Thoracic aorta (tissue), 2 donors: ENCODE data around the gene IL25. TPM values are rescaled to one million over a fixed set of nuclear protein-coding genes. Genes with fewer than 3 reads are reported as not detected.

Experiments
- ATAC-seq: fragments of 150-250 bp; one replicate; pipeline ENCODE4 v1.8.0; 2017; ENCODE audit warnings: low read depth; ENCODE audit not compliant: insufficient number of reproducible peaks, low FRiP score
- DNase-seq: peaks from one replicate; pipeline ENCODE4 v3.0.0-alpha.2; 2020; ENCODE audit warnings: low spot score
- H3K27ac ChIP-seq, 2 donors: fragments of 200-600 bp; sonication (generic); 1 replicate in 1 of 2; 2 replicates in 1 of 2; pipeline ENCODE4 v1.5.1; 2016; ENCODE audit warnings: mild to moderate bottlenecking in 2 of 2, moderate library complexity in 2 of 2
- H3K27me3 ChIP-seq: fragments of 200-600 bp; sonication (generic); replicated peaks from 2 replicates; pipeline ENCODE4 v1.6.0; 2016; ENCODE audit warnings: mild to moderate bottlenecking; ENCODE audit not compliant: insufficient read depth
- H3K36me3 ChIP-seq: fragments of 200-600 bp; sonication (generic); one replicate; pipeline ENCODE4 v1.5.1; 2016
- H3K4me1 ChIP-seq, 2 donors: fragments of 200-600 bp; sonication (generic); 1 replicate in 1 of 2; 2 replicates in 1 of 2; pipeline versions ENCODE4 v1.5.1 to v1.6.0; 2016; ENCODE audit warnings: low read depth in 2 of 2, mild to moderate bottlenecking in 1 of 2; ENCODE audit not compliant: control insufficient read depth in 1 of 2
- H3K4me3 ChIP-seq: fragments of 200-600 bp; sonication (generic); 2 replicates; pipeline ENCODE4 v1.5.1; 2016; ENCODE audit warnings: mild to moderate bottlenecking
- H3K9me3 ChIP-seq: fragments of 200-600 bp; sonication (generic); 2 replicates; pipeline ENCODE4 v1.5.1; 2016
- total RNA-seq, 2 donors: library from RNA; depleted of rRNA; stranded (reverse); fragments of >200 nt; gene quantifications; one replicate each; pipeline versions ENCODE4 v1.1.0 to v1.2.3, GENCODE V29; 2016
- TF ChIP-seq, protein P1 (sequence below): fragments of 200-600 bp; sonication (generic); IDR thresholded peaks from one replicate; pipeline ENCODE4 v1.5.1; 2019; ENCODE audit warnings: antibody characterized with exemption

IL25 gene
- total RNA-seq, 2 donors from 2014 or later, result not detected

- no peak for ATAC-seq
- Histone ChIP-seq H3K36me3 (no peaks in the 10 kb centered on the region), H3K9me3 (no peaks in the 10 kb centered on the region), H3K27ac (no peak overlapping the region), H3K27me3 (no peaks in the 10 kb centered on the region), H3K4me1 (no peaks in the 10 kb centered on the region), H3K4me3 (no peak overlapping the region)
- TF ChIP-seq, protein P1, sequence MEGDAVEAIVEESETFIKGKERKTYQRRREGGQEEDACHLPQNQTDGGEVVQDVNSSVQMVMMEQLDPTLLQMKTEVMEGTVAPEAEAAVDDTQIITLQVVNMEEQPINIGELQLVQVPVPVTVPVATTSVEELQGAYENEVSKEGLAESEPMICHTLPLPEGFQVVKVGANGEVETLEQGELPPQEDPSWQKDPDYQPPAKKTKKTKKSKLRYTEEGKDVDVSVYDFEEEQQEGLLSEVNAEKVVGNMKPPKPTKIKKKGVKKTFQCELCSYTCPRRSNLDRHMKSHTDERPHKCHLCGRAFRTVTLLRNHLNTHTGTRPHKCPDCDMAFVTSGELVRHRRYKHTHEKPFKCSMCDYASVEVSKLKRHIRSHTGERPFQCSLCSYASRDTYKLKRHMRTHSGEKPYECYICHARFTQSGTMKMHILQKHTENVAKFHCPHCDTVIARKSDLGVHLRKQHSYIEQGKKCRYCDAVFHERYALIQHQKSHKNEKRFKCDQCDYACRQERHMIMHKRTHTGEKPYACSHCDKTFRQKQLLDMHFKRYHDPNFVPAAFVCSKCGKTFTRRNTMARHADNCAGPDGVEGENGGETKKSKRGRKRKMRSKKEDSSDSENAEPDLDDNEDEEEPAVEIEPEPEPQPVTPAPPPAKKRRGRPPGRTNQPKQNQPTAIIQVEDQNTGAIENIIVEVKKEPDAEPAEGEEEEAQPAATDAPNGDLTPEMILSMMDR, result no peak
- DNase-seq, result no peak
These were observed 34.2 kb downstream of the IL25 start for GRCh38 chr14:23406725-23407355.

DNA sequence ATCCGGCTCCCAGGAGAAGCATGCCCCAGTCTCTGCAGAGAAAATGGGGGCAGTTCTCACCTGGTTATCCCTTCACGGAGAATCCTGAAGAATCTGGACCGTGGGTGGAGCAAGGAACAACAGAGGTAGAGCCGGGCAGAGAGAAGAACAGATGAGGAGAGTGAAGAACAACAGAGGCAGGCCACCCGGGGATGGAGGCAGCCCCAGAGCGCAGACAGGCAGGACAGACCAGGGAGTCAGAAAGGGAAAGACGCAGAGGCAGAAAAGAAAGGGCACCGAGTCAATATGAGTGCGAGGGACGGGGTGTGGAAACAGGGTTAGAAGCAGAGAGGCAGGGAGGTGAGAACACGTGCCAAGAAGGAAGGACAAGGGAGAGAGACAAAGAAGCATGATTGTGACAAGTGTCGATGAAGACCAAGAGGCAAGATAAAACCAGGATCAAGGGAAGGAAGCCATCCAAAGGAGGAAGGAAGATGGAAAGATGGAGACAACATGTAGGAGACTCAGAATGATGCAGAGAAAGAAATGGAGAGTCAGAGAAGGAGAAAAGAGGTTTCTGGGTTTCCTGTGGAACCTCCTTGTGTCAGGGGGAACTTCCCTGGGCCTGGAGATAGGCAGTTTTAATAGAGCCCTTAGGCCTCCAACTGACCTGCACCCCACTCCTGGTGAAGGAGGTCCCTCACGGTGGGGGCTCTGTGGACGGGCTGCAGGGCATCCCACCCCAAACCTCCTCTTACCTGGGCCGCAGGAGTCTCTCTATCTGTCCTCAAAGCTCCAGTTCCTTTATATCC, 35.1 kb downstream of the IL25 start, which contains the start of gene MYH6:
MYH6 (minus strand) TSS at position 758 of the 791 bp plus-strand sequence. CDS start 1,050 bp downstream, outside the sequence.
- DNase-seq (no peak), ATAC-seq (no peak)
- Histone ChIP-seq H3K4me1 (no peaks in the 10 kb centered on the region), H3K9me3 (no peaks in the 10 kb centered on the region), H3K27me3 (no peaks in the 10 kb centered on the region), H3K27ac (no peak within 1 kb of the TSS), H3K4me3 (no peak within 1 kb of the TSS), H3K36me3 (no peaks in the 10 kb centered on the region)
- TF ChIP-seq, protein P1, result no peak

DNA sequence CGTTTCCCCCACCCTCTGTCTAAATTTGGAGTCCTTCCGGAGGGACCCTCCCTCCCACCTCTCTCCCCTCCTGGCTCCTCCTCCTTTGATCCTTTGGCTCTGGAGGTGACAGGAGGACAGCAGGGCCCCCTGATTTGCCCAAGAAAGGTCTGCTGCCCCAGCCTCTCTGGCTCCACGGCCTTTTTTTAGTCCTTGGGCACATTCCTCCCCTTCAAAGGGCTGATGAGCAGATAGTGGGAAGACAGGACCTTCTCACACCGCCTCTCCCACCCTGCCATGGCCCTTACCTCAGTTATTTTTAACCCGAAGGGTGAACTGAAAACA, 35.7 kb downstream of the IL25 start:
- TF ChIP-seq, protein P1, result no peak
- Histone ChIP-seq H3K9me3 (no peaks in the 10 kb centered on the region), H3K4me1 (no peaks in the 10 kb centered on the region), H3K4me3 (no peak overlapping the region), H3K27ac (no peak overlapping the region), H3K27me3 (no peaks in the 10 kb centered on the region), H3K36me3 (no peaks in the 10 kb centered on the region)
- no peak for ATAC-seq
- no peak for DNase-seq

- Histone ChIP-seq H3K4me3 (no peak overlapping the region), H3K27ac (no peak overlapping the region), H3K4me1 (no peaks in the 10 kb centered on the region), H3K9me3 (no peaks in the 10 kb centered on the region), H3K27me3 (no peaks in the 10 kb centered on the region), H3K36me3 (no peaks in the 10 kb centered on the region)
- no peak for ATAC-seq
- TF ChIP-seq, protein P1, result no peak
- DNase-seq, result no peak
These were observed 36.9 kb downstream of the IL25 start for GRCh38 chr14:23409475-23409874.

DNA sequence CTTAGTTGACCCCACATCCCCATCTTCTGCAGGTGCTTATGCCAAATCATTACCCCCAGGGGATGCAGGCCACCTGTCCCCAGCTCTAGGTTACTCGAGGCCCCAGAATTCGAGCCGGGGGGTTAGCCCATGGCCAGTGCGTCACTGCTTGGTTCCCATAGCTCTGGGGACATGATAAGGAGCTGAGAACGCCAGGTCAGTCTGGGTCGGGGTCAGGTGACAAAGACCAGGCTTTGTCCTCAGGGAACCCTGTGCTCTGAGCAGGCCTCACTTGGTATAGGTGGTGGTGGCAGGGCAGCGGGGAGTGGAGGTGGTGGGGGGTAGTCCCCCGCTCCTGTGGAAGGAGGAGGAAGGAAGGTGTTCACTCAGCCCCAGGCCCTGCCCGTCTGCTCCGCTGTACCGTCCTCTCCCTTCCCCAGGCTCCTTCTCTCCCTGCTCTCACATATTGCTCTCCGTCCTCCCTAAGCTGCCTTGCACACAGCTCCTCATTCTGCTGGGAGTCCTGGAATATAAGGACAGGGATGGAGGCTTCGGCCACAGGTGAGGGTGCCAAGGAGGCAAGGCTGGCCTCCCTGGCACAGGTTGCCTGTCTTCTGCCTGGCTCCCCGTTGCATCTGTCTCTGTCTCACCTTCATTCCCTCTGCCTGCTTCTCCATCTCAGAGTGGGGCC, 37.5 kb downstream of the IL25 start:
- TF ChIP-seq, protein P1, result no peak
- no peak for DNase-seq
- no peaks in the 10 kb centered on the region for H3K4me1 ChIP-seq
- no peak overlapping the region for H3K4me3 ChIP-seq
- ATAC-seq, result no peak
- no peaks in the 10 kb centered on the region for H3K9me3 ChIP-seq
- H3K36me3 ChIP-seq, result no peaks in the 10 kb centered on the region
- H3K27ac ChIP-seq, result no peak overlapping the region
- no peaks in the 10 kb centered on the region for H3K27me3 ChIP-seq
